Effector memory CD4-positive, alpha-beta T cell (primary cell): ENCODE data around the gene PIWIL1.

Experiments
- DNase-seq, 3 donors: peaks; one replicate each; pipeline ENCODE4 v3.0.0-alpha.2; 2020
- H3K27ac ChIP-seq: 2 replicates; pipeline ENCODE4 v1.7.0; 2013; ENCODE audit warnings: mild to moderate bottlenecking, low read length, moderate library complexity; ENCODE audit not compliant: insufficient read depth, poor library complexity, severe bottlenecking
- H3K27me3 ChIP-seq: replicated peaks from 2 replicates; pipeline ENCODE4 v1.7.0; 2013; ENCODE audit warnings: mild to moderate bottlenecking, low read length; ENCODE audit not compliant: insufficient read depth, control insufficient read depth, poor library complexity, severe bottlenecking
- H3K36me3 ChIP-seq: 2 replicates; pipeline ENCODE4 v1.7.0; 2013; ENCODE audit warnings: mild to moderate bottlenecking, low read length, moderate library complexity; ENCODE audit not compliant: control insufficient read depth, insufficient read depth
- H3K4me1 ChIP-seq: 2 replicates; pipeline ENCODE4 v1.7.0; 2013; ENCODE audit warnings: low read length, mild to moderate bottlenecking; ENCODE audit not compliant: control insufficient read depth, insufficient read depth, poor library complexity, severe bottlenecking
- H3K4me3 ChIP-seq: 2 replicates; pipeline ENCODE4 v1.7.0; 2013; ENCODE audit warnings: low read length, low read depth, mild to moderate bottlenecking; ENCODE audit not compliant: insufficient read depth, poor library complexity, severe bottlenecking
- H3K9me3 ChIP-seq: 2 replicates; pipeline ENCODE4 v1.7.0; 2013; ENCODE audit warnings: mild to moderate bottlenecking, low read length, moderate library complexity; ENCODE audit not compliant: control insufficient read depth

The PIWIL1 gene

DNA sequence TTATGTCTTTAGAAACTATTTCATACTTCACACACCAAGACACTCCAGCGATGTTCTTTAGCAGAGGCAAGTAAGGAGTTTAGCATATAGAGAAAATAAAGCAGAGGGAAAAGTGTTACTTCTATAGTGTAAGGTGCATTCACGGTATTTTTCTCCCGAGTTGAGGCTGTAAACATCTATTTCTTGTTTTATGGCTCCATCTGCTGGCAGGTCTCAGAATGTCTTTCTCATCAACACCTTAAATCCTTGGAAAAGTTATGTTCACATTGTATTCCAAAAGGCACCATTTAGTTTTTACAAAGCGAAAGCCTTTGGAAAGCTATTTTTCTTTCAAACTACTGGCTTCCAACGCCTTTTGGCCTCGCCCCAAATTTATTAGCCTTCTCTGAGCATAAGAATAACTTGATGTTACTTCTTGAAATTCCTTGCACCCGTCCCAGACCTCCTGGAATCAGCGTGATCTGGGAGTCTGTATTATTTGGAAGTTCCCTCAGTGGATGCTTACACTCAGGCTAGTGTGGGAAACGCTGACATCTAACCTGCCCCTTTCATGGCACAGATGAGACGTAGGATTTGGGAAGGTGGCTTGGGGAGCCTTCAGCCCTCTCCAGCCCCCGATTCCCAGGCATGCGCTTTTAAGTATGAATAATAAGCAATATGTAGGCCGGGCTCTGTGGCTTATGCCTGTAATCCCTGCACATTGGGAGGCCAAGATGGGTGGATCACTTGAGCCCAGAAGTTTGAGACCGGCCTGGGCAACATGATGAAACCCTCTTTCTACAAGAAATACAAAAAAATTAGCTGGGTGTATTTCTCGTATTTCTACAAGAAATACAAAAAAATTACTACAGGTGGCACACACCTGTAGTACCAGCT is 1.9 kb upstream of the PIWIL1 start:
- no peak overlapping the region for H3K27ac ChIP-seq
- DNase-seq, result no peak
- H3K36me3 ChIP-seq, result no peaks in the 10 kb centered on the region
- H3K4me3 ChIP-seq, result no peak overlapping the region
- H3K9me3 ChIP-seq, result no peaks in the 10 kb centered on the region
- no peaks in the 10 kb centered on the region for H3K27me3 ChIP-seq
- H3K4me1 ChIP-seq, result no peaks in the 10 kb centered on the region

DNA sequence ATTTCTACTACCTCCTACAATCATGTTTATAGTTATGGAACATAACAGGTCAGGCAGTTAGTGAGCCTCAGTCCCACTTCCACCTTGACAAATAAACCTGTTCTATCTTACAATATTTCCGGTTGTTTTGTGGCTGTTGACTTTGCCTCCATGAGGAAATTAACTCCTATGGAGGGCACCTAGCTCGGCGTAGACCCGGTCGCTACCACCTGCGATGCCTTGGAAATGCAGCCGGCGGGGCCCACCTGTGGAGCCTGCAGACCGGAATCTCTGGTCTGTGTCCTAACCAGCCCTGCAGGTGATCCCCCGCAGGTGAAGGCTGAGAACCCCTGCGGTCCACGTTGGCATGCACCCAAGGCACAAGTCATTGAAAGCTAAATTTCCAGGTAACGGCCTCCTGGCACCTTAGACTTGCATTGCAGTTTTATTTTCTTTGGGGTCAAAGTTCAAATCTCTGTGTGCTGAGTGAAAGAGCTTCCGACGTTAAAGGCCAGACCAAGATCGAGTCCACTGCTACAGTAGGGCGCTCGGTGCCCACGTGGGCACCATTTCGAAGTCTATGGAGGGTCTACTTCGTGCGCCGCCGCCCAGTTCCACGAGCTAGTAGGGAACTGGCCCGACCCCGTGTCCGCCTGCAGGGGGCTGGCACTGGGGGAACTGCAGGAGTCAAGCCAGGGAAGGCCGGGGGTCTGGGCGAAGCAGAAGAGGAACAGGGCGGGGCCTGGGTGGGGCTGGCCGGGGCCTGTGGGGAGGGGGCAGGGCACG is 782 bp upstream of the PIWIL1 start:
- DNase-seq, result no peak
- Histone ChIP-seq H3K9me3 (no peaks in the 10 kb centered on the region), H3K4me3 (no peak overlapping the region), H3K27me3 (no peaks in the 10 kb centered on the region), H3K27ac (no peak overlapping the region), H3K36me3 (no peaks in the 10 kb centered on the region), H3K4me1 (no peaks in the 10 kb centered on the region)

DNA sequence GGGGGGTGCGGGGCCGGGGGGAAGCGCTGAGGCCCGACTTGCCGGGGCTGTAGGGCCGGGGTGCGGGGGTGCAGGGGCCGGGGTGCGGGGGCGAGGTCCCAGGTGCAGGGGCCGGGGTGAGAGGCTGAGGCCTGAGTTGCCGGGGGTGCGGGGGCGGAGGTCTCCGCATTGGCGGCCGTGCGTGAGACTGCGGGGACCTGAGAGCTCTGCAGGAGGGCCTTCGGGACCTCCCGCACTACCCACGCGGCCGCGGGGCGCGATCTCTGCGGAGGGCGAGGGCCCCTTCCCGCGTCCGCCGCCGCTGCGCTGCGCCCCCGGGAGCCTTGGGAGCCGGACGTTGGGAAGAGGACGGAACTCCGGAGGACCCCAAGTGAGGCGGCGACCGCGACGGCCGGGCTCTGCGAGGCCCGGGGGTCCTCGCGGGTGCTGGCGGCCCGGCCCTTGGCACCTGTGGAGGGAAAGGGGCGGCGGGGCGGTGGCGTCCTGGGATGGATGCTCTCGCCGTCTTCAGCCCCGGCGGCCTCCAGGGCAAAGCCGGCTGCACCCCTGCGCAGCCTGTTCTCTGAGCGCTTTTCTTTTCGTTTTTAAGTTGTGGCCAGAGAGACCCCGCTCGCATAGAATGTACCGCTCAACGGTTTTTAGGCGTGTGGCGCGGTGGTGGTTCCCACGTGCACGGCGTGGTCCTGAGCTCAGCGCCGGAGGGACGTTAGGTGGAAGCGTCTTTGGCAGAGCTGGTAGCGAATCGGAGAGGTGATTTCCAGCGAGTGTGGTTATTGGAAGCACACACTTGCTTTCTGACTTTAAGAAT is 1.3 kb downstream of the PIWIL1 start:
- no peaks in the 10 kb centered on the region for H3K27me3 ChIP-seq
- no peaks in the 10 kb centered on the region for H3K4me1 ChIP-seq
- H3K9me3 ChIP-seq, result no peaks in the 10 kb centered on the region
- DNase-seq, result no peak
- H3K36me3 ChIP-seq, result no peaks in the 10 kb centered on the region
- no peak overlapping the region for H3K4me3 ChIP-seq
- no peak overlapping the region for H3K27ac ChIP-seq

DNA sequence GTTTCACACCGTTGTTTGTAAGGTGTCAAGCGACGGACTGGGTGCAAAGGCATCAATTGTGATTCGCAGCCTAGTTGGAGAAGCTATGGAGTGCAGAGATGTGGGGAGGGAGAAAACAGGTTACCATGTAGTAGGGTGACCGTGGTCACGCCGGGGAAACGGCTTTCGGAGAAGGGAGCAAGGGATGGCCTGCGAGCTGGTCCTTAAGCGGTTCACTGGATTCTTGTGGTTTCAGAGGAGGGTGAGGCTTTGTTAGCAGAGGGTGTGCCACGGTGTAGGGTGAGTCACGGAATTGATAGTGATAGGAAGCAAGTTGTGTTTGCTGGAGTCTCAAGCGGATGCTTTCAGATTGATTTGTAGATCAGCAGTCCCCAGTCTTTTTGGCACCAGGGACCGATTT is 2.3 kb downstream of the PIWIL1 start:
- Histone ChIP-seq H3K27ac (no peak overlapping the region), H3K27me3 (no peaks in the 10 kb centered on the region), H3K9me3 (no peaks in the 10 kb centered on the region), H3K36me3 (no peaks in the 10 kb centered on the region), H3K4me1 (no peaks in the 10 kb centered on the region), H3K4me3 (no peak overlapping the region)
- DNase-seq, result no peak

DNA sequence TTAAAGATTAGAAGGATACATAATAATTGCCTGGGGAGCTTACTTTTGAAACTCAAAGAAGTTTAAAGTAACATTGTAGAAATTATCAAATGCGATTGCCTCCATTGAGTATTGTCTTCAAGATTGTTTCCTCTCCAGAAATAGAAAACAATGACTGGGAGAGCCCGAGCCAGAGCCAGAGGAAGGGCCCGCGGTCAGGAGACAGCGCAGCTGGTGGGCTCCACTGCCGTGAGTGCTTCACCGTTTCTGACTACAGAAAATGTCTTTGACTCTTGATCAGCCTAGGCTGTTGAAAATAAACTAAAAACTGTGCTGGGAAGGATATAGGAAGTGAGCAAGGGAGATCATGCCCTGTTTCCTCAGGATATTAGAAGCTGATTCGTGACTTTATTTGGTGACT is 4.8 kb downstream of the PIWIL1 start:
- Histone ChIP-seq H3K27ac (no peak overlapping the region), H3K36me3 (no peaks in the 10 kb centered on the region), H3K27me3 (no peaks in the 10 kb centered on the region), H3K9me3 (no peaks in the 10 kb centered on the region), H3K4me1 (no peaks in the 10 kb centered on the region), H3K4me3 (no peak overlapping the region)
- no peak for DNase-seq

DNA sequence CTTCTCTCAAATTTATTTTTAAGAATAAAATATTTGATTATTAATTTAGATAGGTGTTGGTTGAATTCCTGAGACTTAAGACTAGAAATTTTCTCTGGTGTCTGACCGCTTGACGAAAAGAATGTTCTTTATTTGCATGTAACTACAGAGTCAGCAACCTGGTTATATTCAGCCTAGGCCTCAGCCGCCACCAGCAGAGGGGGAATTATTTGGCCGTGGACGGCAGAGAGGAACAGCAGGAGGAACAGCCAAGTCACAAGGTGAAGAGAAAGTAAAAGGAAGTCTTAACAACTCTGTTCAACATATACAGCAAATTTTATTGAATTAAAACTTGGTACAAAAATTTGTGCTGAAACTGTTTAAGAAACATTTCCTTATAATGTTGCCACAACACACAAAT is 5.2 kb downstream of the PIWIL1 start:
- Histone ChIP-seq H3K27me3 (no peaks in the 10 kb centered on the region), H3K9me3 (no peaks in the 10 kb centered on the region), H3K4me3 (no peak overlapping the region), H3K27ac (no peak overlapping the region), H3K36me3 (no peaks in the 10 kb centered on the region), H3K4me1 (no peaks in the 10 kb centered on the region)
- no peak for DNase-seq

DNA sequence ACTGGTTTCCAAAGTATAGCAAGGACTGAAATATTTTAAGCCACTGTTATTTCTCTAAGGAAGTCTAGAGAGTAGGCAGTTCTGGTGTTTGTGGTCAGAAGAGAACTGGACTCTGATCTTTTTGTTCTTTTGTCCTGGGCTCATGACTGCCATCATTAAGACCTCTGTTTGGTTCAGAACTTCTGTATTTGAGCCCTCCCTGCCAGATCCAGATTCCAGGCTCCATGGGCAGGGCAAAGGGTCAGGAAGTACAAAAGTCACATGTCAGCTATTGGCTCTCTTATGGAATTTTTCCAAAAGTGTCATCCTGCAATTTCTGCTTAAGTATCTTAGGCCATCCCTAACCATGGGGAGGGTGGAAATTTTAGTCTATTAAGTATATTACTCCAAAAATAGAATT is 6.8 kb downstream of the PIWIL1 start:
- no peak for DNase-seq
- no peak overlapping the region for H3K4me3 ChIP-seq
- H3K36me3 ChIP-seq, result no peaks in the 10 kb centered on the region
- H3K9me3 ChIP-seq, result no peaks in the 10 kb centered on the region
- no peak overlapping the region for H3K27ac ChIP-seq
- H3K4me1 ChIP-seq, result no peaks in the 10 kb centered on the region
- H3K27me3 ChIP-seq, result no peaks in the 10 kb centered on the region

DNA sequence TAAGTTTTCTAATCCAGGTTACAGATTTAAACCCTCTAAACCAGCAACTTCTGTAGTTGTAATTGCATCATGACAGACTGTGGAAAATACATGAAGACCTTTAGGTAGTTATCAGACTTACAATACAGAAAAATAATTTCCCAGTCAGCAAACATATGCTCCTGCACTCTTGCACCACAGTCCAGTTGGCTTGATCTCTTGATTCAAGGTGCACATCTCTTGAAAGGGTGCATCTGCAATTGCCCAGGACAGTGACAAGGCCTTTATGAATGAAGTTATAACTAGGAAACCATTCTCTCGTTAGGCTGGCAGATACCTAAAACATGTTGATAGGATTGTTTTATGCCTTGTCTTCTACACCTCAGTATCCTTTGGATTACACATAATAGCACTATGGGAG is 7.6 kb downstream of the PIWIL1 start:
- Histone ChIP-seq H3K36me3 (no peaks in the 10 kb centered on the region), H3K9me3 (no peaks in the 10 kb centered on the region), H3K27ac (no peak overlapping the region)

DNA sequence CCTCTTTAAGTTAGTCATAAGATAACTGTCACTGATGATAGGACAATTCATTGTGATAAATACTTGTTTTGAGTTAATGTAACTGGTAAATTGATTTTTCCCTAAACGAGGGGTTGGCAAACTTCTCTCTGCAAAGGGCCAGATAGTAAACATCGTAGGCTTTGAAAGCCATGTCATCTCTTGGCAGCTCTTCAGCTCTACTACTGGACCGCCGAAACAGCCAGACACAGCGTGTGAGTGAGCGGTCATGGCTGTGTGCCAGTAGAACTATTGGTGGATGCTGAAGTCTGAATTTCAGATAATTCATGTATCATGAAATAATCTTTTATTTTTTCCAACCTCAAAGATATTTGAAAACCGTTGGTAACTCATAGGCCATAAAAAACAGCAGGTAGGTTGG is 9.9 kb downstream of the PIWIL1 start:
- H3K4me3 ChIP-seq, result no peak overlapping the region
- no peaks in the 10 kb centered on the region for H3K9me3 ChIP-seq
- H3K4me1 ChIP-seq, result no peaks in the 10 kb centered on the region

More for the DNA sequence above, 7.6 kb downstream of the PIWIL1 start:
- DNase-seq, result no peak
- Histone ChIP-seq H3K4me3 (no peak overlapping the region), H3K27me3 (no peaks in the 10 kb centered on the region), H3K4me1 (no peaks in the 10 kb centered on the region)

More for the DNA sequence above, 9.9 kb downstream of the PIWIL1 start:
- DNase-seq, result no peak
- Histone ChIP-seq H3K27me3 (no peaks in the 10 kb centered on the region), H3K27ac (no peak overlapping the region), H3K36me3 (no peaks in the 10 kb centered on the region)
